ENCODE results near the gene PPP1R12A.

DNA sequence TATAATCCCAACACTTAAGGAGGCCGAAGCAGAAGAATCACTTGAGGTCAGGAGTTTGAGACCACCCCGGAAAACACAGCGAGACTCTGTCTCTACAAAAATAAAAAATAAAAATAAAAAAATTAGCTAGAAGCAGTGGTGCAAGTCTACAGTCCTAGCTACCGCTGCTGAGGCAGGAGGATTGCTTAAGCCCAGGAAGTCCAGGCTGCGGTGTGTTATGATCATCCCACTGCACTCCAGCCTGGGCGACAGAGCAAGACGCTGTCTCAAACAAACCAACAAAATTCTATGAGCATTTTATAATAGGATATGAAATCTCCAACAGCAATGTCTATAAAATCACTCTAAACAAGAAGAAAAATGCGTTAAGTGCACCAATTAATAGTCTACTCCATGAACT, 75.3 kb downstream of the PPP1R12A start:
- TF ChIP-seq, protein P1, sequence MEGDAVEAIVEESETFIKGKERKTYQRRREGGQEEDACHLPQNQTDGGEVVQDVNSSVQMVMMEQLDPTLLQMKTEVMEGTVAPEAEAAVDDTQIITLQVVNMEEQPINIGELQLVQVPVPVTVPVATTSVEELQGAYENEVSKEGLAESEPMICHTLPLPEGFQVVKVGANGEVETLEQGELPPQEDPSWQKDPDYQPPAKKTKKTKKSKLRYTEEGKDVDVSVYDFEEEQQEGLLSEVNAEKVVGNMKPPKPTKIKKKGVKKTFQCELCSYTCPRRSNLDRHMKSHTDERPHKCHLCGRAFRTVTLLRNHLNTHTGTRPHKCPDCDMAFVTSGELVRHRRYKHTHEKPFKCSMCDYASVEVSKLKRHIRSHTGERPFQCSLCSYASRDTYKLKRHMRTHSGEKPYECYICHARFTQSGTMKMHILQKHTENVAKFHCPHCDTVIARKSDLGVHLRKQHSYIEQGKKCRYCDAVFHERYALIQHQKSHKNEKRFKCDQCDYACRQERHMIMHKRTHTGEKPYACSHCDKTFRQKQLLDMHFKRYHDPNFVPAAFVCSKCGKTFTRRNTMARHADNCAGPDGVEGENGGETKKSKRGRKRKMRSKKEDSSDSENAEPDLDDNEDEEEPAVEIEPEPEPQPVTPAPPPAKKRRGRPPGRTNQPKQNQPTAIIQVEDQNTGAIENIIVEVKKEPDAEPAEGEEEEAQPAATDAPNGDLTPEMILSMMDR (conservative IDR thresholded peaks at IDR 0.05) = no peak
- no peak for TF ChIP-seq ZFX (IDR thresholded peaks at IDR 0.05)

All from C4-2B (cell line).